Amniotic stem cell (primary cell): ENCODE results near the gene SLC35B4.

Source experiments
- DNase-seq: peaks from one replicate; lab custom pipeline; 2025; lab: John Stamatoyannopoulos, UW

Gene SLC35B4, protein sequence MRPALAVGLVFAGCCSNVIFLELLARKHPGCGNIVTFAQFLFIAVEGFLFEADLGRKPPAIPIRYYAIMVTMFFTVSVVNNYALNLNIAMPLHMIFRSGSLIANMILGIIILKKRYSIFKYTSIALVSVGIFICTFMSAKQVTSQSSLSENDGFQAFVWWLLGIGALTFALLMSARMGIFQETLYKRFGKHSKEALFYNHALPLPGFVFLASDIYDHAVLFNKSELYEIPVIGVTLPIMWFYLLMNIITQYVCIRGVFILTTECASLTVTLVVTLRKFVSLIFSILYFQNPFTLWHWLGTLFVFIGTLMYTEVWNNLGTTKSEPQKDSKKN

DNA sequence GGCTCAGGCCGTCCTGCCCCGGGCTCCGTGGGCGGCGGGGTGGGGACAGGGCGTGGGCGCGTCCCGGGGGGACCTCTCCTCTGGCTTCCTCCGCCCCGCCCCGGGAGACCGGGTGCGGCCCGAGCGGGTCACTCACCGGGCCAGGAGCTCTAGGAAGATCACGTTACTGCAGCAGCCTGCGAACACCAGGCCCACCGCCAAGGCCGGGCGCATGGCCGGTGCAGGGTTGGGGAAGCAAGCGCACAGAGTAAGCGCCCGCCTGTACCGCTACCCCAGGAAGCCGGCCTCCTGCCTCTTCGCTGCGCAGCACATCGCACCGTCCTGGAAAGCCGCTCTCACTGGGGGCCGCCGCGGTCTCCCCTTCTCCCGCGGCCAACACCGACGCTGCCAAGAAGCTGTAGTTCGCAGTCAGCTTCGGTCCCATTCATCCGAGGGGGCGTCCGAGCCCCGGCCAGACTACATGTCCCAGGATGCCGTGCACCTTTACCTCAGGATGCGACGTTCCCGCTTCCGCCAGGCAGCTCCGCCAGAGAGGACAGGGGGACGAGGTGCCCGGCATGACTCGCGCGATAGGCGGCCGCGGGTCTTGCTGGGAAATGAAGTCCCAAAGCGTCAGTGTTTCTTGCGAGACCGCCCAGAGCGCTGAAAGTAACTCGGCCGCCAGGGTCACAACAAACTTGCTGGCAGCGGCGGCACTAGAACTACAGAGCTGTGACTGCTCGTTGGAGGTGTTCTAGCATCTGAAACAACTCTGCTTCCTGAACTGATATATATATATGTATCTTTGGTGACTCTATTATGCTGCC lies at the start of gene SLC35B4:
Gene SLC35B4, minus strand, starts transcription at position 392 of the 806 bp plus-strand sequence. Its CDS starts 179 bp downstream, at position 213.
- DNase-seq = peak; percentile 93

GRCh38 chr7:134366481-134366880 lies 49.8 kb upstream of the SLC35B4 start:
- DNase-seq = no peak

DNA sequence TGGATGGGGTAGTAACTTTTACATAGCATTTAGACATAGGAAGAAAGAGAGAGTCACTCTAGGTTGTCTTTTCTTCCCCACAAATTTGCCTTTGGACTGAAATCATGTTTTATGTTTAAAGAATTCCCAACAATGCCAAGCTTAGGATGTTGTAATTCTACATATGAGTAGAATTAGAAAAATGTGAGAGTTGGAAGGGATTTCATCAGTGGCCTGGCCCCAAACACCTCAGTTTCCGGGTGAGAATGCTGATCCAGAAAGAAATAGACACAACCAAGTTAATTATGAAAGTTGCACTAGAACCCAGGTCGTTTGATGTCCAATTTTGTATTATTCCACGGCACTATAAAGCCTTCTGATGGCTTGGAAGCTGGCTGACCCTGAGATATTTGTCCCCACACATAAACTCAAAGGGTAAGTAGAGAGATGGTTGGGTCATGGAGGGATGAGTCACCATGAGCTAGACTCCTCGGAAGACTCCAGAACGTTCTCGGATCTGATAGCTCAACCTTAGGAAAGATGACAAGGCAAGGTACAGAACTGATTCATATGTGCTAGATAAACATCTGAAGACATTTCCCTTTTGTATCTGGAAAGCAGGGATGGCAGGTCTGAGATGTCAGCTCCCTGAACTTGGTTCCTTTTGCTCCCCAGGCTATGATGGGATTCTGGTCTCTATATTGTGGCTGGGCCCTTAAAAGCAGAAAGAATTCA lies 48.8 kb upstream of the SLC35B4 start:
- no peak for DNase-seq

DNA sequence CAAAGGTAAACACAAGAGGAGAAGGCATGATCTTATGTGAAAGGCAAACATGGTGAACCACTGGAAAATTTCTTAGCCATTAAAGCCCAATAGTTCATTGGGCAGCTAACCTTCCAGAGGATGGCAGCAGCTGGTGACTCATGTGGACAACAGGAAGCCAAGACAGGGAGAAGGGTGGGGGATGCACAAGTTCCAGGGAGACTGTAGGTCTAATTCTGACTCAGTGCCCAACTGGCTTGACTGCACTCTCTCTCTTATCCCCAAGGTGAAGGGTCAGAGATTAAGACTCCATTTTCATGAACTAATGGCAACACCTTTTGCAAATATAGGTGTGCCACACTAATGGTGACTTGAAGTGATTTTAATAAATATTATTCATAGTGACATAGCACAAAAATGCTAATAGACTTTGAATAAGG lies 47.9 kb upstream of the SLC35B4 start:
- DNase-seq = no peak

GRCh38 chr7:134362587-134363483 lies 46.1 kb upstream of the SLC35B4 start:
- DNase-seq = no peak

GRCh38 chr7:134359787-134360432 lies 43.2 kb upstream of the SLC35B4 start:
- DNase-seq = no peak

GRCh38 chr7:134357486-134357885 lies 40.8 kb upstream of the SLC35B4 start:
- DNase-seq = no peak

DNA sequence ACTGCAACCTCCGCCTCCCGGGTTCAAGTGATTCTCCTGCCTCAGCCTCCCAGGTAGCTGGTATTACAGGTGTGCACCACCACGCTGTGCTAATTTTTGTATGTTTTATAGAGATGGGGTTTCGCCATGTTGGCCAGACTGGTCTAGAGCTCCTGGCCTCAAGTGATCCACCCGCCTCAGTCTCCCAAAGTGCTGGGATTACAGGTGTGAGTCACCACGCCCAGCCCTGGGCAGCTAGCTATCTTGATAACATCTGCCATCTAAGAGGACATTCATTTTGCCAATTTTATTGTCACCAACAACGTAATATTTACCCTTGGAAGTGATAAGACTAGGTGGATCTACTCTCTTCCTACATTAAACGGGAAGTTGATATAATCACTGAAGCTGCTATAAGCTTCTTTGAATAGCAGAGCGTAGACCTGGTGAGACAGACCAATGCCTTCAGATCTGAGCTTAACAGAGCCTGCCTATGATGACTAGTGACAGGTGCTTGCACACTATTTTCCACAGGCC lies 39.7 kb upstream of the SLC35B4 start:
- no peak for DNase-seq

GRCh38 chr7:134355927-134356326 lies 39.2 kb upstream of the SLC35B4 start:
- DNase-seq = no peak

DNA sequence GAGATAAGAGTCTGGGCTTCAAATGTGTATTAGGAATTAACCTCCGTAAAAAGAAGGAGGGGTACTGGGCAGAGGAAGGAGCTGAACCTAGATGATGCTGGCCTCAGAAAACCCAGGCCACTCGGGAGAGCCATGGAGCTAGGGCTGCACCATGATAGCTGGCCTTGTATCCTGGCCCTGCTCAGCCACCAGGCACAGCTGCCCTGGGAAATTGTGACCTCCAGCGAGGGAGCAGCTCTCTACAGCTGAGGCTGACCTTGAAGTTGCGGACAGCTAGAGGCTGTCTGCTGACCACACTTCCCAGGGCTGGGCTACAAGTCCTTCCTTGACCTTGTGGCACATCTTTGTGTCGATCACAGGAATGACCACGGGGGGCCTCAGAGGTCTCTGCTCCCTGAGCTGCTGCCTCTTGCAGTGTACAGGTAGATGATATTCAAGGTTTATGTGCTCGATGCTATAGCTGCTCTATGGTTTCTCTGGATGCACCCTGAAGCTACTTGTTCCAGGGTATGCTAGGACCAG lies 38.3 kb upstream of the SLC35B4 start:
- DNase-seq = no peak

- no peak for DNase-seq
Observed at GRCh38 chr7:134353411-134353810, 36.7 kb upstream of the SLC35B4 start.

DNA sequence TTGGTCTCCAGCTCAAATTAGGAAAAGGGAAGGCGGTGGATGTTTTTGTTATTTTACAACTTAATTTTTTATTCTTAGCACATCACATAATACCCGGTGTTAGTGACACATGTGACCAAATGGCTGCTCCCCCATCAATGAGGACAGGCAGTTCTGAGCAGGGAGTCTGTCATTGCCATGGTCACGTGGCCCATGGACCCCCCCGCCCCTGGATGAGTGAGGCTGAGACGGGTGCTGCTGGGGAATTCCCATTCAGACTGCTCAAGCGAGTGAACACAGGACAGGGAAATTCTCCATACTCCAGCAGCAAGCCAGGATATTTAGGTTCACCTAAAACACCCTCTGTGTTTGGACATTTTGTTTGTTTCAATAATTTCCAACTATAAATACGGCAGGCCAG lies 34.7 kb upstream of the SLC35B4 start:
- DNase-seq = no peak

DNA sequence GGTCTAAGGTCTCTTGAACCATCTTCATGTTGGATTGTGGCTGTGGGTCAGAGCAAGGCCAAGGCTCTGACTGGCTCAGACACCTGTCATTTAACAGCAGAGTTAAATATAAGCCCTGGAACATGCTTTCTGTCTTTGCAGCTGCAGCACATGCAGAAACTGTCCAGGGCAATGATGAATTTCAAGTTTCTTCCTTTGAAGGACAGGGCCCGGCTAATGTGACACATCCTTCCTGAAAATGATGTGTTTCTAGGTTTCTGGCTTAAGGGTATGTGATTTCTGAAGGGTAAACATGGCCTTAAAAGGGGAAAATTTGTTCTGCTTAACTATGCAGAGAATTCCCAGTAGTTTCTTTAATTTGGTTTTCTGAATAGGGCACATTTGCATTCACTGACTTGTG lies 34.0 kb upstream of the SLC35B4 start:
- DNase-seq = no peak

- DNase-seq = no peak
Observed at GRCh38 chr7:134347567-134347966, 30.8 kb upstream of the SLC35B4 start.

DNA sequence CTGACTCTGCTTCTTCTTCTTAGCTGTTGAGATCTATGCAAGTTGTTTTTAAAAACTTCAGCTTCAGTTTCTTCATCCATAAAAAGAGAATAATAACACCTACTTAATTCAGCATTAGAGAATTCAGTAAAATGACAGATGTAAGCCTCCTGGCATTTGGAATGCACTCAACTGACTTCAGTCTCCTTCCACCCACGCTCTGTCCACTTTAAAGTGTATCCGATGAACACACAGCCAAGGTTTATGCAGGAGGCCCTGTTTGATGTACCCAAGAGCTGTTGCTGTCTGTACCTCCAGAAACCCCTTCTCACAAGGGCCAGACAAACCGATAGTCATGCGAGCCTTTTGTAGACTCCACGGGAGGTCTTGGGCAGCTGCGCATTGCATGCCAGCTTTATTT lies 27.1 kb upstream of the SLC35B4 start:
- DNase-seq = no peak

DNA sequence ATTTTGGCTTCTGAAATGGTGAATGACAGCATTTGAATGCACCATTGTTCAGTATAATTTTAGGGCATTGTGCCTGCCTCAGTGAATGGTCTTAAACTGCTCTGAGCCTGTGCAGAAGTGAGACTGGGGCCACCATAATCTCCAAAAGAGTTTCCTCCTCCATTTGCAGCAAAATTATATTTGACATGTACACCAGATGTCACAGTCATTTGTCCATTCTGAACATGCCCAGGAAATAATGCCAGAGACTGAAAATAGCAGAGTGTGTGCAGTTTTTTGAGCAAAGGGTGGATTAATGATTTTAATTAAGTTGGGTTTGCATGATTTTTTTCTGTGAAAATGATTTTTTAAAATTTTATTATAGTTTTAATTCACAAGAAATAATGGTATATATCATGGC lies 26.4 kb upstream of the SLC35B4 start:
- no peak for DNase-seq

DNA sequence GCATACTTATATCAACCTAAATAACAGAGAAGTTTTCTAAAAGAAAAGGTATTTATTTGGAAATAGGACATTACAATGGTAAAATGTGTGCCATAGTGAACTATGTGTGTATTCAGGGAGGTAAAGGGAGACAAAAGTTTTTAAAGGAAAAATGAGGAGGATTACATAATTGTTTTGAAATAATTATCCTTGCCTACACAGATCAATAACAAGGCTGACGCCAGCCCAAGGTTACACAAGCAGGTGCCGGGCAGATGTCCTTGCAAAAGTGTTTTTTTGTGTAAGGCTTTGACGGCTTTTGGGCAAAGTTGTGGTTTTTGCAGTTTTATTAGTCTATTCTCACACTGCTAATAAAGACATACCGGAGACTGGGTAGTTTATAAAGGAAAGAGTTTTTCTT lies 22.7 kb upstream of the SLC35B4 start:
- DNase-seq = no peak

DNA sequence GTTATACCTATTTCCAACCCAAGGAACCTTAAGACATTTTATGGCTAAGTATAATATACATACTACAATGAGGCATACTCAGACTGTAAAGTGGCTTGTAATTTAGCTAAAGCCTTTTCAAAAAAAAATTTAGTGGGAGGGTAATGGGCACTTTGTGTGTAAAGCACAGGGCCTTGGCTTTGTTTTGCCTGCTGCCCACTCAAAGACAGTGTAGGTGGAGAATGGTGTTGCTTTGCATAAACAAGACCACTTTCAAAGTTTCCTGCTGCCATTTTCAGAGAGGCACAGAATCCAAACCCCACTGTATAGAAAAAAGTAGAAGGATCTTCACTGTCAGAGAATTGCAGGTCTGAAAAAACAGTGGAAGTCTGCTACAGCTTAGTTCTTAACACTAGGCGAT lies 21.2 kb upstream of the SLC35B4 start:
- DNase-seq = no peak

DNA sequence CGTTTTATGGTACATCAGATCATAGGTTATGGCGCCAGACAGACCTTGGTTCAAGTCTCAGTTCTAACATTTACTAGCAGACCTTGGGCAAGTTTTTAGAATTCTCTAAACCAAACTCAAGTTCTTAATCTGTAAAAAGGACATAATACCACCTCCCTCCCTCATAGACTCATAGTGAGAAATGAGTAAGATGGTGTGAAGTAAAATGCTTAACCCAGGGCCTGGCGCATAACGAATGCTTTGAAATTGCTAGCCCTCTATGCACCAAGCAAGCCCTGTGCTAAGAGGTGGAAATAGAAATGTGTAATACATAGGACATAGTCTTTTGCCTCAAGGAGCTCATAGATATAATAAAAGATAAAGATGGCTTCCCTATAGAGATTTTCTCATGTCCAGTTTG lies 17.7 kb upstream of the SLC35B4 start:
- no peak for DNase-seq

DNA sequence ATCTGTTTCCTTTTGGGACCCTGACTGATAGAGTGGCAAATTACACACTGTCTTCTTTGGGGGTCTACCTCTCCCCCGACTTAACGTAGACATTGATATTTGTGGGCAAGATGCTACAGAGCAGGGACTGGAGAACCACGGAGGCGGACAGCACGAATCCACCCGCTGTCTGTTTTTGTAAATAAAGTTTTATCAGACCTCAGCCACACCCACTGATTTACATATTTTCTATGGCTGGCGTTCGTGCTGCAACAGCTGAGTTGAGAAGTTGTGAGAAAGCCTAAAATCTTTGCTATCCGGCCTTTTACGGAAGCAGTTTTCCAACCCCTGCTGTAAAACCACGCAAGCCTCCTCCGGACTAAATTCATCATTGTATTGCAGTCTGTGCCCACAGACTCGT lies 17.2 kb upstream of the SLC35B4 start:
- no peak for DNase-seq

DNA sequence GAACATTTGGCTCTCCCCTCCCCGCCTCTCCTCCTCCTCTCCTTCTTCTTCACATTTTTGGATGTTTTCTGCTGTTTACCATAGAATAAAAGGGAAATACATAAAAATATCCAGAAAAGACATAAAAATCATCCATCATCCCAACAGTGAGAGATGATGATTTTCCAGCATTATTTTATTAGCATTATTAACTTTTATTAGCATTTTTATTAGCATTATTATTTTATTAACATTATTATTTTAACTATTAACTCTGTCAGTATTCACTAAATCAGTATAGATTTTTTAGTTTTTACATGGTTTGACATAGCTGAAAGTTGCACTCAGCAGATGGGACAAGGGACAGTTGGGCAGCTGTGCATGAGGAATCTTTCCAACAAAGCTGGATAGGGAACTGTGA lies 16.2 kb upstream of the SLC35B4 start:
- no peak for DNase-seq
